Measurements from ENCODE around the gene CPSF7.
A peak's percentile ranks its signal among the peaks of the same experiment; 100 is the strongest.
"Not testable (repeated sequence)": the region's sequence is repeated elsewhere in the genome, so short reads cannot be mapped to it uniquely, and the experiment has no call there.

The CPSF7 gene

DNA sequence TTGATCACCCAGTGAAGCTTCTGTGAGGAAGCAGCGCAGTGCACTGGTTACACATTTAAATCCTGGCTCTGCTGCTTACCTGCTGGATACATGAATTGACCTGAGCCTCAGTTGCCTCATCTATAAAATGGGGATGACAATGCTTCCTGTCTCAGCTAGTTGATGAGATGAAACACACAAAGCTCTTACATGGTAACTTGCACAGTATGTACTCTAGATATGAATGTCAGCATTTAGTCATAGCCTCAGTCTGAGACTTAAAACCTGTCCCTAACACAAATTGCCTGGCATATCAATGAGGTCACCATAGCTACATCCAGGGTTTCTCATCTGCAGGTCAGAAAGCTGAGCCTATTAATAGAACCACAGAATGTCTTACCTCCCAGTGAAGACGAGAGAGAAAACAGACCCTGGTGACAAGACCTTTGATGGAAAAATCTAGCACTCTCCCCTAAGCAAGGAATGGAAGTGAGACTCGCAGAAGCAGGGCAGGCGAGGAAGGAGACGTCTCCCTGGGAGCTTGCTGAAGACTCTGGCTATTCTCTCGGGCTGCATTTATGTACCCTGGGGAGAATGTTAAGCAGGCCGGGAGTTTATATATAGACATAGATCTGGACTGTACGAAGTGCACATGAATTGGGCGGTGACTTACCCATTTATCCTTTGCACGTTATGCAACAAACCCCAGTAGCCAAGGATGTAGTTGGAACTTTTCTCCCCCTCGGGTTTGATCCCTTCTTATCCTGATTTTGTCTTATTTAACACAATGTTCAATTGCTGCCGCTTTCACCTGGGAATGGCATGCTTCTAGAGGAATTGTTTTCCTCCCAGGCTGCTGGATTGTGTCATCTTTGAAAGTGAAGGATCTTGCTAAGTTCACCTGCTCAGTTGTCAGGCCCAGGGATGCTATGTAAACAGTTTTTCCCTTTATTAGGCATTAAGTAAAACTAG is 18.1 kb upstream of the CPSF7 start:
- H3K4me3 ChIP-seq (ENCODE audit: low read depth, low read length) = no peak overlapping the region
- ChIA-PET CTCF (interaction anchor here (0.6 to 15.2 kb wide), 23 partner anchors 10 to 303 kb away, joined by 3 to 283 read pairs (median 9); partner anchors contain the start of genes CPSF7, LRRC10B and SDHAF2), POLR2A (interaction anchor here (0.6 to 1.1 kb wide), 2 partner anchors 18 to 176 kb away, joined by 3 to 4 read pairs; partner anchors contain the start of genes CPSF7 and SDHAF2)
- no peak for DNase-seq (ENCODE audit: low read depth, low spot score)
- no peak for TF ChIP-seq CTCF (IDR thresholded peaks at IDR 0.05; ENCODE audit: insufficient read depth, low read length, missing control alignments)

DNA sequence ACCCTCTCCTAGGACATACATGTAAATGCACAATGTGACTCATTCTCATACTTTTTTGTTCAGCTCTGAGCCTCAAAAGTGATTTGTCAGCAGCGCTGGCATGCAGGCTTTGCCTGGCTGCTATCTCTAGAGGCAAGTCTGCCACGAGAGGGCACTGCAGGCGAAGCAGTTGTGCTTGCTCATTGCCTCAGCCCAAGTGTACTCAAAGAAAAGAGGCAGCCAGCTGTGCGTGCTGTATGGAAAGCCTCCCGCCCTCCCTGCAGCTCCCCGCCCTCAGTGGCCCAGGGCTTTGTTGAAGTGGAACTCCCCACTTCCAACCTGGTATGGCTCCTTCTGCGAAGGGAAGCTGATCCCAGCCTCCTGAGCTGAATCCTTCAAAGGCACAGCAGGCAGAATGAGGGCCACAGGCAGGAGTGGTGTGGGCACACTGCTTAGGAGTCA is 16.5 kb upstream of the CPSF7 start:
- TF ChIP-seq CTCF (IDR thresholded peaks at IDR 0.05; ENCODE audit: insufficient read depth, low read length, missing control alignments) = peak; percentile 95
- CTCF ChIA-PET = interaction anchor here (0.6 to 15.2 kb wide), 61 partner anchors 10 to 369 kb away, joined by 3 to 283 read pairs (median 5); partner anchors contain the start of genes CPSF7, DAGLA, LRRC10B and SDHAF2
- peak; percentile 83 for DNase-seq (ENCODE audit: low read depth, low spot score)
- H3K4me3 ChIP-seq (ENCODE audit: low read depth, low read length) = no peak overlapping the region
- POLR2A ChIA-PET = interaction anchor here (0.7 to 1.2 kb wide), 2 partner anchors 18 to 95 kb away, joined by 3 to 4 read pairs; no protein-coding TSS in a partner anchor

DNA sequence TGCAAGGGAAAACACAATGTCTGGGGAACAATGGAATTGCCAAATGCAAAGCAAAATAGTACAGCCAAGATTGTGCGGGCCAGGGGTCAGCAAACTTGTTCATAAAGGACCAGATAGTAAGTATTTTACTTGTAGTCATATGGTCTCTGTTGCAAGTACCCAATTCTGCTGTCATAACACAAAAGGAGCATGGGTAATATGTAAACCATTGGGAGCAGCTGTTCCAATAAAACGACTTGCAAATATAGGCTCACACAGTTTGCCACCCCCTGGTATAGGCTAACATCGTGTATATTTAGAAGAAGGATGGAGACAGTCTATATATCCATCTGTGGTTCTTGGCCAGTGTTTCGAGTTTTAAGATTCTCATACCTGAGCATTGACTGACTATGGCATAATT is 15.7 kb upstream of the CPSF7 start:
- CTCF ChIA-PET = interaction anchor here (0.6 to 15.2 kb wide), 55 partner anchors 9 to 370 kb away, joined by 3 to 283 read pairs (median 5); partner anchors contain the start of genes CPSF7, DAGLA, LRRC10B and SDHAF2
- TF ChIP-seq CTCF (IDR thresholded peaks at IDR 0.05; ENCODE audit: insufficient read depth, low read length, missing control alignments) = no peak
- DNase-seq (ENCODE audit: low read depth, low spot score) = no peak
- H3K4me3 ChIP-seq (ENCODE audit: low read depth, low read length) = no peak overlapping the region
- POLR2A ChIA-PET = interaction anchor here (0.7 to 1.2 kb wide), 3 partner anchors 18 to 193 kb away, joined by 3 to 4 read pairs (median 3); no protein-coding TSS in a partner anchor

- CTCF ChIA-PET = interaction anchor here (0.9 to 15.2 kb wide), 4 partner anchors 6 to 194 kb away, joined by 3 to 283 read pairs (median 74); no protein-coding TSS in a partner anchor
- no peak for TF ChIP-seq CTCF (IDR thresholded peaks at IDR 0.05; ENCODE audit: insufficient read depth, low read length, missing control alignments)
- POLR2A ChIA-PET = no interaction called here
- no peak for DNase-seq (ENCODE audit: low read depth, low spot score)
- no peak overlapping the region for H3K4me3 ChIP-seq (ENCODE audit: low read depth, low read length)
Measured at GRCh38 chr11:61442616-61443015, 12.8 kb upstream of the CPSF7 start.

DNA sequence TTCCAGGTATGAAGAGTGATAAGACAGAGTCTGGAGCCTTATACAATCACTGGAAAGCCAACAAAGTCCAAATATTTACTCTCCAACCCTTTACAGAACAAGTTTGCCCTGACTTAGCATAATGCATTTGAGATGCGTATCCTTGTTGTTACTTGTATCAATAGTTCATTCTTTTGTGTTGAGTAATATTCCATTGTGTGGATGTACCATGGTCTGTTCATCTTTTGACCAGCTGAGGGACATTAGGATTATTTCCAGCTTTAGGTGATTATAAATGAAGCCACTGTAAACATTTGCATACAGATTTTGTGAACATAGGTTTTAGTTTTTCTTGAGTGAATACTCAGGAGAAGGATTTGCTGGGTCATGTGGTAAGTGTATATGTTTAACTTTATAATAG is 9.8 kb upstream of the CPSF7 start:
- POLR2A ChIA-PET = no interaction called here
- CTCF ChIA-PET = interaction anchor here (1.0 to 15.2 kb wide), 11 partner anchors 8 to 294 kb away, joined by 3 to 283 read pairs (median 5); partner anchors contain the start of genes CPSF7 and SDHAF2
- H3K4me3 ChIP-seq (ENCODE audit: low read depth, low read length) = no peak overlapping the region
- no peak for DNase-seq (ENCODE audit: low read depth, low spot score)
- TF ChIP-seq CTCF (IDR thresholded peaks at IDR 0.05; ENCODE audit: insufficient read depth, low read length, missing control alignments) = no peak

DNA sequence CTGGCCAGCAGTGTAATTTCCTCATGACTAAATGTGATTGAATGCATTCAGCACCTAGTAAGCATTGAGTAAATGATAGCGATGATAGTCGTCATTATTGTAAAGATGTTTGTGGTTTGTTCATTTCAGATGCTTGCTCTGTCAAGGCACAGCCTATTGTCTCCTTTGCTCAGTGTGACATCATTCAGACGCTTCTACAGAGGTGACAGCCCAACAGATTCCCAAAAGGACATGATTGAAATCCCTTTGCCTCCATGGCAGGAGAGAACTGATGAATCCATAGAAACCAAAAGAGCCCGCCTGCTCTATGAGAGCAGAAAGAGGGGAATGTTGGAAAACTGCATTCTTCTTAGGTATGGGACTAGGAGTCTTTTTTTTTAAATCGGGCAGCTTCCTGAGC is 7.7 kb upstream of the CPSF7 start:
- TF ChIP-seq CTCF (IDR thresholded peaks at IDR 0.05; ENCODE audit: insufficient read depth, low read length, missing control alignments) = no peak
- DNase-seq (ENCODE audit: low read depth, low spot score) = no peak
- CTCF ChIA-PET = interaction anchor here (2.5 to 6.4 kb wide), 2 partner anchors 10 to 11 kb away, joined by 5 to 143 read pairs; no protein-coding TSS in a partner anchor
- POLR2A ChIA-PET = no interaction called here
- no peak overlapping the region for H3K4me3 ChIP-seq (ENCODE audit: low read depth, low read length)

DNA sequence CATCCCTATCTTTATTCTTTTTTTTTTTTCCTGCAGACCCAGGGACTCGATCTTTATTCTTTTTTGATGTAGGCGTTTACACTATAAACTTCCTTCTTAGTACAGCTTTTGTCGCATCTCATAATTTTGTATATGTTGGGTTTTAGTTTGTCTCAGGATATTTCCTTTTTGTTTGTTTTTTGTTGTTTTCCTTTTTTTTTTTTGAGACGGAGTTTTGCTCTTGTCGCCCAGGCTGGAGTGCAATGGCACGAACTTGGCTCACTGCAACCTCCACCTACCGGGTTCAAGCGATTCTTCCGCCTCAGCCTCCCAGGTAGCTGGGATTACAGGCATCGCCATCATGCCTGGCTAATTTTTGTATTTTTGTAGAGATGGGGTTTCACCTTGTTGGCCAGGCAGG is 1.1 kb upstream of the CPSF7 start:
- CTCF ChIA-PET = interaction anchor here (0.7 to 5.6 kb wide), 6 partner anchors 8 to 208 kb away, joined by 3 to 40 read pairs (median 4); no protein-coding TSS in a partner anchor
- H3K4me3 ChIP-seq (ENCODE audit: low read depth, low read length) = peak overlapping the region; percentile 99
- POLR2A ChIA-PET; DNase-seq (ENCODE audit: low read depth, low spot score): not testable (repeated sequence)
